ENCODE results near the gene KRTAP10-7. TPM values are rescaled to one million over a fixed set of nuclear protein-coding genes. Genes with fewer than 3 reads are reported as not detected.

KRTAP10-7 gene
- total and polyA plus RNA-seq, 3 donors from 2014 or later, result 0.31 TPM; not detected in 2

- TF ChIP-seq CTCF (IDR thresholded peaks at IDR 0.05) (no peak), POLR2A (IDR thresholded peaks at IDR 0.05) (no peak)
- no peaks in the 10 kb centered on the region for H3K27me3 ChIP-seq
- no peaks in the 10 kb centered on the region for H3K4me1 ChIP-seq
- 80 to 82% methylated on average over 18 of the region's 18 CpGs for WGBS, 2 donors
- no peak overlapping the region for H3K4me3 ChIP-seq
- no peak overlapping the region for H3K27ac ChIP-seq
- intact Hi-C loops (cut with DNase I; ENCODE audit: low total_unique reads), result no loop called here
- no peaks in the 10 kb centered on the region for H3K36me3 ChIP-seq (ENCODE audit: low read depth, missing control alignments)
- DNase-seq, result no peak
- H3K9me3 ChIP-seq, result no peaks in the 10 kb centered on the region
Measured at GRCh38 chr21:44649521-44650100, 49.2 kb downstream of the KRTAP10-7 start.

- intact Hi-C loops (cut with DNase I; ENCODE audit: low total_unique reads), result no loop called here
- WGBS, 2 donors, result 86% methylated on average over 18 to 20 of the region's 20 CpGs
- Histone ChIP-seq H3K4me1 (no peaks in the 10 kb centered on the region), H3K9me3 (no peaks in the 10 kb centered on the region), H3K4me3 (no peak overlapping the region), H3K27me3 (no peaks in the 10 kb centered on the region), H3K36me3 (ENCODE audit: low read depth, missing control alignments) (no peaks in the 10 kb centered on the region), H3K27ac (no peak overlapping the region)
- TF ChIP-seq POLR2A (IDR thresholded peaks at IDR 0.05) (no peak), CTCF (IDR thresholded peaks at IDR 0.05) (no peak)
- no peak for DNase-seq
Measured at GRCh38 chr21:44650265-44650972, 50.0 kb downstream of the KRTAP10-7 start.

- Histone ChIP-seq H3K36me3 (ENCODE audit: low read depth, missing control alignments) (no peaks in the 10 kb centered on the region), H3K9me3 (no peaks in the 10 kb centered on the region), H3K27ac (no peak overlapping the region), H3K4me1 (no peaks in the 10 kb centered on the region), H3K4me3 (no peak overlapping the region), H3K27me3 (no peaks in the 10 kb centered on the region)
- intact Hi-C loops (cut with DNase I; ENCODE audit: low total_unique reads), result no loop called here
- no peak for DNase-seq
- WGBS, 2 donors, result 81 to 92% methylated on average over 12 of the region's 12 CpGs
- TF ChIP-seq POLR2A (IDR thresholded peaks at IDR 0.05), result no peak
- TF ChIP-seq CTCF (IDR thresholded peaks at IDR 0.05), result no peak
Measured at GRCh38 chr21:44650973-44651675, 50.7 kb downstream of the KRTAP10-7 start.

Other genes with a start within 250 kb of the KRTAP10-7 start
- gene TRPM2, start 247.0 kb upstream of the KRTAP10-7 start, total RNA-seq, result 1 to 10 TPM; 3.0 to 3.9 TPM
- 4.9 TPM for gene TRPM2, start 247.0 kb upstream of the KRTAP10-7 start, polyA plus RNA-seq (ENCODE audit: insufficient read depth, low read depth, low replicate concordance)
- gene LRRC3, start 145.1 kb upstream of the KRTAP10-7 start, total RNA-seq, result 10 to 100 TPM in 1 of 2 donors, 1 to 10 TPM in 1; 8.3 to 11.8 TPM
- gene LRRC3, start 145.1 kb upstream of the KRTAP10-7 start, polyA plus RNA-seq (ENCODE audit: insufficient read depth, low read depth, low replicate concordance), result 4.9 TPM
- not detected for gene KRTAP10-1, start 60.4 kb upstream of the KRTAP10-7 start, total RNA-seq
- gene KRTAP10-1, start 60.4 kb upstream of the KRTAP10-7 start, polyA plus RNA-seq (ENCODE audit: insufficient read depth, low read depth, low replicate concordance), result not detected
- gene KRTAP10-2, start 49.1 kb upstream of the KRTAP10-7 start, total RNA-seq, result not detected
- gene KRTAP10-2, start 49.1 kb upstream of the KRTAP10-7 start, polyA plus RNA-seq (ENCODE audit: insufficient read depth, low read depth, low replicate concordance), result not detected
- gene KRTAP10-3, start 41.8 kb upstream of the KRTAP10-7 start, total RNA-seq, result not detected
- gene KRTAP10-3, start 41.8 kb upstream of the KRTAP10-7 start, polyA plus RNA-seq (ENCODE audit: insufficient read depth, low read depth, low replicate concordance), result not detected
- under 1 TPM in 1 of 2 donors, not detected in 1; 0.24 TPM for gene KRTAP10-4, start 26.9 kb upstream of the KRTAP10-7 start, total RNA-seq
- gene KRTAP10-4, start 26.9 kb upstream of the KRTAP10-7 start, polyA plus RNA-seq (ENCODE audit: insufficient read depth, low read depth, low replicate concordance), result not detected
- gene KRTAP10-5, start 20.0 kb upstream of the KRTAP10-7 start, total RNA-seq, result not detected
- not detected for gene KRTAP10-5, start 20.0 kb upstream of the KRTAP10-7 start, polyA plus RNA-seq (ENCODE audit: insufficient read depth, low read depth, low replicate concordance)
- not detected for gene KRTAP10-6, start 8.1 kb upstream of the KRTAP10-7 start, total RNA-seq
- not detected for gene KRTAP10-6, start 8.1 kb upstream of the KRTAP10-7 start, polyA plus RNA-seq (ENCODE audit: insufficient read depth, low read depth, low replicate concordance)
- not detected for gene KRTAP10-8, start 11.5 kb downstream of the KRTAP10-7 start, total RNA-seq
- gene KRTAP10-8, start 11.5 kb downstream of the KRTAP10-7 start, polyA plus RNA-seq (ENCODE audit: insufficient read depth, low read depth, low replicate concordance), result not detected
- not detected for gene KRTAP10-9, start 26.5 kb downstream of the KRTAP10-7 start, total RNA-seq
- not detected for gene KRTAP10-9, start 26.5 kb downstream of the KRTAP10-7 start, polyA plus RNA-seq (ENCODE audit: insufficient read depth, low read depth, low replicate concordance)
- gene KRTAP10-10, start 36.8 kb downstream of the KRTAP10-7 start, total RNA-seq, result not detected
- gene KRTAP10-10, start 36.8 kb downstream of the KRTAP10-7 start, polyA plus RNA-seq (ENCODE audit: insufficient read depth, low read depth, low replicate concordance), result not detected
- under 1 TPM in 1 of 2 donors, not detected in 1; 0.37 TPM for gene KRTAP10-11, start 45.8 kb downstream of the KRTAP10-7 start, total RNA-seq
- gene KRTAP10-11, start 45.8 kb downstream of the KRTAP10-7 start, polyA plus RNA-seq (ENCODE audit: insufficient read depth, low read depth, low replicate concordance), result not detected
- not detected for gene KRTAP12-4, start 54.1 kb downstream of the KRTAP10-7 start, total RNA-seq
- gene KRTAP12-4, start 54.1 kb downstream of the KRTAP10-7 start, polyA plus RNA-seq (ENCODE audit: insufficient read depth, low read depth, low replicate concordance), result not detected
- gene KRTAP12-3, start 57.3 kb downstream of the KRTAP10-7 start, total RNA-seq, result not detected
- gene KRTAP12-3, start 57.3 kb downstream of the KRTAP10-7 start, polyA plus RNA-seq (ENCODE audit: insufficient read depth, low read depth, low replicate concordance), result not detected
- under 1 TPM in 1 of 2 donors, not detected in 1; 0.79 TPM for gene KRTAP12-2, start 66.3 kb downstream of the KRTAP10-7 start, total RNA-seq
- not detected for gene KRTAP12-2, start 66.3 kb downstream of the KRTAP10-7 start, polyA plus RNA-seq (ENCODE audit: insufficient read depth, low read depth, low replicate concordance)
- not detected for gene KRTAP12-1, start 81.6 kb downstream of the KRTAP10-7 start, total RNA-seq
- gene KRTAP12-1, start 81.6 kb downstream of the KRTAP10-7 start, polyA plus RNA-seq (ENCODE audit: insufficient read depth, low read depth, low replicate concordance), result not detected
- not detected for gene KRTAP10-12, start 96.6 kb downstream of the KRTAP10-7 start, total RNA-seq
- gene KRTAP10-12, start 96.6 kb downstream of the KRTAP10-7 start, polyA plus RNA-seq (ENCODE audit: insufficient read depth, low read depth, low replicate concordance), result not detected
- gene TSPEAR, start 111.0 kb downstream of the KRTAP10-7 start, total RNA-seq, result under 1 TPM; 0.55 to 0.62 TPM
- 0.53 TPM for gene TSPEAR, start 111.0 kb downstream of the KRTAP10-7 start, polyA plus RNA-seq (ENCODE audit: insufficient read depth, low read depth, low replicate concordance)
- 10 to 100 TPM; 73.6 to 82.8 TPM for gene UBE2G2, start 201.2 kb downstream of the KRTAP10-7 start, total RNA-seq
- gene UBE2G2, start 201.2 kb downstream of the KRTAP10-7 start, polyA plus RNA-seq (ENCODE audit: insufficient read depth, low read depth, low replicate concordance), result 38.9 TPM
- 10 to 100 TPM; 69.9 to 87.9 TPM for gene SUMO3, start 217.5 kb downstream of the KRTAP10-7 start, total RNA-seq
- gene SUMO3, start 217.5 kb downstream of the KRTAP10-7 start, polyA plus RNA-seq (ENCODE audit: insufficient read depth, low read depth, low replicate concordance), result 93.0 TPM